Astrocyte (in vitro differentiated cells and primary cell): ENCODE results near the gene PSEN1. TPM values are rescaled to one million over a fixed set of nuclear protein-coding genes. Genes with fewer than 3 reads are reported as not detected.
A peak's percentile ranks its signal among the peaks of the same experiment; 100 is the strongest.

Experiments used
- DNase-seq: peaks from one replicate; pipeline ENCODE4 v3.0.0-alpha.2; 2010; ENCODE audit warnings: low read depth
- FAIRE-seq: peaks from 2 replicates; lab custom pipeline; 2011; peaks lifted over from hg19 to GRCh38; lab: Jason Lieb, UNC
- H2AFZ ChIP-seq: 2 replicates; pipeline ENCODE4 v1.6.0; 2012; ENCODE audit warnings: low read depth, low read length, inconsistent platforms
- H3K27ac ChIP-seq: 2 replicates; pipeline ENCODE4 v1.5.1; 2011; ENCODE audit warnings: low read depth, low read length, inconsistent platforms
- H3K27me3 ChIP-seq: 2 replicates; pipeline ENCODE4 v1.6.0; 2011; ENCODE audit warnings: low read length, inconsistent platforms; ENCODE audit not compliant: insufficient read depth
- H3K36me3 ChIP-seq: 2 replicates; pipeline ENCODE4 v1.5.1; 2011; ENCODE audit warnings: low read length, inconsistent platforms; ENCODE audit not compliant: insufficient read depth
- H3K4me1 ChIP-seq: 2 replicates; pipeline ENCODE4 v1.5.1; 2011; ENCODE audit warnings: low read length, inconsistent platforms; ENCODE audit not compliant: insufficient read depth
- H3K4me2 ChIP-seq: 2 replicates; pipeline ENCODE4 v1.6.0; 2012; ENCODE audit warnings: low read length, inconsistent platforms
- H3K4me3 ChIP-seq: 2 replicates; pipeline ENCODE4 v1.5.1; 2011; ENCODE audit warnings: low read depth, mild to moderate bottlenecking, low read length, inconsistent platforms; ENCODE audit not compliant: insufficient read depth
- H3K79me2 ChIP-seq: 2 replicates; pipeline ENCODE4 v1.6.0; 2012; ENCODE audit warnings: mild to moderate bottlenecking, low read length, inconsistent platforms; ENCODE audit not compliant: insufficient read depth
- H3K9ac ChIP-seq: 2 replicates; pipeline ENCODE4 v1.6.0; 2012; ENCODE audit warnings: mild to moderate bottlenecking, low read length, inconsistent platforms
- H3K9me3 ChIP-seq: 2 replicates; pipeline ENCODE4 v1.5.1; 2012; ENCODE audit warnings: low read depth, mild to moderate bottlenecking, low read length, inconsistent platforms; ENCODE audit not compliant: insufficient read depth
- H4K20me1 ChIP-seq: 2 replicates; pipeline ENCODE4 v1.6.0; 2012; ENCODE audit warnings: low read length, inconsistent platforms; ENCODE audit not compliant: insufficient read depth
- H3K27ac Mint-ChIP-seq: one replicate; pipeline ENCODE4 v1.8.0; 2021; ENCODE audit warnings: mild to moderate bottlenecking, mixed read lengths; ENCODE audit not compliant: unreplicated experiment
- H3K27me3 Mint-ChIP-seq: one replicate; pipeline ENCODE4 v1.8.0; 2021; ENCODE audit warnings: low read depth, mixed read lengths; ENCODE audit not compliant: unreplicated experiment
- H3K36me3 Mint-ChIP-seq: one replicate; pipeline ENCODE4 v1.8.0; 2021; ENCODE audit warnings: low read depth, mixed read lengths; ENCODE audit not compliant: unreplicated experiment
- H3K4me1 Mint-ChIP-seq: one replicate; pipeline ENCODE4 v1.8.0; 2021; ENCODE audit warnings: low read depth, mixed read lengths; ENCODE audit not compliant: unreplicated experiment
- H3K4me3 Mint-ChIP-seq: one replicate; pipeline ENCODE4 v1.8.0; 2021; ENCODE audit warnings: mild to moderate bottlenecking, moderate library complexity, mixed read lengths; ENCODE audit not compliant: unreplicated experiment
- H3K9me3 Mint-ChIP-seq: one replicate; pipeline ENCODE4 v1.8.0; 2021; ENCODE audit warnings: mild to moderate bottlenecking, mixed read lengths; ENCODE audit not compliant: unreplicated experiment
- EZH2 ChIP-seq: IDR thresholded peaks from 2 replicates; pipeline ENCODE4 v1.6.1; 2012; ENCODE audit warnings: mild to moderate bottlenecking, low read length, inconsistent platforms; ENCODE audit not compliant: insufficient read depth
- total RNA-seq: library from RNA; stranded (reverse); gene quantifications from 2 replicates; pipeline ENCODE4 v1.2.1, GENCODE V29; 2021
- TF ChIP-seq, protein P1 (sequence below): IDR thresholded peaks from 2 replicates; pipeline ENCODE4 v1.5.1; 2011; ENCODE audit warnings: low read depth, mild to moderate bottlenecking, inconsistent platforms, low read length, moderate library complexity; ENCODE audit not compliant: insufficient read depth

PSEN1 gene
- total RNA-seq, 1 donor from 2014 or later: 89.5 TPM

DNA sequence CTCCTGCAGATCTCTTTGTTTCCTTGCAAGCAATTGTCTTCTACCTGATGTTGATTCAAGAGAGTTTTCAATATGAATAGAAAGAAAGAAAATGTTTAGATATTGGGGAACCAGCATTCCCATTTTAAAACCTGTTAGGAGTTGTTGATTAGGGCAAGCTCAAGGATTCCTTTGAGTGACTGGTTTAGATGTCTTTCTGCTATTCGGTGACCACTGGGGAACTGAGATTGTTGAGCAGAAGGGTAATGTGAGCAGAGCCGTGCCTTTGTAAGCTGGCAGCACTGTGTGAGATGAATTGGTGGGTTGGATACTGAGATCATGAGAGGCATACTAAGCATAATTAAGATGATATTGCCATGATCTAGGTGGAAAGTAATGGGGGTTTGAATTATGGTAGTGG is 61.9 kb downstream of the PSEN1 start:
- no peak for TF ChIP-seq EZH2
- TF ChIP-seq, protein P1, sequence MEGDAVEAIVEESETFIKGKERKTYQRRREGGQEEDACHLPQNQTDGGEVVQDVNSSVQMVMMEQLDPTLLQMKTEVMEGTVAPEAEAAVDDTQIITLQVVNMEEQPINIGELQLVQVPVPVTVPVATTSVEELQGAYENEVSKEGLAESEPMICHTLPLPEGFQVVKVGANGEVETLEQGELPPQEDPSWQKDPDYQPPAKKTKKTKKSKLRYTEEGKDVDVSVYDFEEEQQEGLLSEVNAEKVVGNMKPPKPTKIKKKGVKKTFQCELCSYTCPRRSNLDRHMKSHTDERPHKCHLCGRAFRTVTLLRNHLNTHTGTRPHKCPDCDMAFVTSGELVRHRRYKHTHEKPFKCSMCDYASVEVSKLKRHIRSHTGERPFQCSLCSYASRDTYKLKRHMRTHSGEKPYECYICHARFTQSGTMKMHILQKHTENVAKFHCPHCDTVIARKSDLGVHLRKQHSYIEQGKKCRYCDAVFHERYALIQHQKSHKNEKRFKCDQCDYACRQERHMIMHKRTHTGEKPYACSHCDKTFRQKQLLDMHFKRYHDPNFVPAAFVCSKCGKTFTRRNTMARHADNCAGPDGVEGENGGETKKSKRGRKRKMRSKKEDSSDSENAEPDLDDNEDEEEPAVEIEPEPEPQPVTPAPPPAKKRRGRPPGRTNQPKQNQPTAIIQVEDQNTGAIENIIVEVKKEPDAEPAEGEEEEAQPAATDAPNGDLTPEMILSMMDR: no peak
- Histone ChIP-seq H3K27me3 (no peaks in the 10 kb centered on the region), H3K4me1 (no peaks in the 10 kb centered on the region), H3K4me2 (no peak overlapping the region), H3K27ac (no peak overlapping the region), H3K4me3 (no peak overlapping the region), H4K20me1 (no peaks in the 10 kb centered on the region), H3K79me2 (no peaks in the 10 kb centered on the region), H3K36me3 (peaks cover 10% of the 10 kb centered on the region), H2AFZ (no peak overlapping the region), H3K9ac (no peak overlapping the region), H3K9me3 (no peaks in the 10 kb centered on the region)
- no peaks in the 10 kb centered on the region for H3K27me3 Mint-ChIP-seq
- no peaks in the 10 kb centered on the region for H3K4me1 Mint-ChIP-seq
- H3K4me3 Mint-ChIP-seq: no peak overlapping the region
- DNase-seq: no peak
- FAIRE-seq: no peak
- H3K9me3 Mint-ChIP-seq: no peaks in the 10 kb centered on the region
- peaks cover 15% of the 10 kb centered on the region for H3K36me3 Mint-ChIP-seq
- peak overlapping the region; percentile 71 for H3K27ac Mint-ChIP-seq

DNA sequence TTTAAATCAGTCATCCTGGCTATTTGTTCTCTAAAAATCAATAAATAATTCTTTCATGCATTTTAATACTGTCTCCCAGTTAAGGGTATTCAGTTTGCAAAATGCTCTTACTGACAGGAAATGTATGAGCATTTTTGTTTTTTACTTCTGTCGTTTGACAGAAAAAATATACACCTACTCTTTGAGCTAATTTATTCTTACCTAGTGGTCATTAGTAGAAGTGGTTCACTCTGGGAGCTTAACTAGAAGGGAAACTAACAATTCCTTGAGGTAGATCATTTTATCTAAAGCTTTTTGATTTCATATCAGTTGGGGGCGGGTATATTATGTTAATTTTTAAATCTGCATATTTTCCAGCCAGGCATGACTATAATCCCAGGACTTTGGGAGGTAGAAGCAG is 67.2 kb downstream of the PSEN1 start:
- Histone ChIP-seq H3K4me3 (no peak overlapping the region), H3K27me3 (no peaks in the 10 kb centered on the region), H3K4me2 (no peak overlapping the region), H4K20me1 (no peaks in the 10 kb centered on the region), H3K4me1 (no peaks in the 10 kb centered on the region), H2AFZ (no peak overlapping the region), H3K9me3 (peaks cover 2% of the 10 kb centered on the region), H3K79me2 (no peaks in the 10 kb centered on the region), H3K27ac (no peak overlapping the region), H3K9ac (no peak overlapping the region), H3K36me3 (peaks cover 26% of the 10 kb centered on the region)
- Mint-ChIP-seq H3K4me1 (no peaks in the 10 kb centered on the region), H3K36me3 (peaks cover 22% of the 10 kb centered on the region), H3K27me3 (no peaks in the 10 kb centered on the region), H3K4me3 (no peak overlapping the region), H3K27ac (no peak overlapping the region), H3K9me3 (no peaks in the 10 kb centered on the region)
- FAIRE-seq: no peak
- DNase-seq: no peak
- TF ChIP-seq, protein P1: no peak
- no peak for TF ChIP-seq EZH2

DNA sequence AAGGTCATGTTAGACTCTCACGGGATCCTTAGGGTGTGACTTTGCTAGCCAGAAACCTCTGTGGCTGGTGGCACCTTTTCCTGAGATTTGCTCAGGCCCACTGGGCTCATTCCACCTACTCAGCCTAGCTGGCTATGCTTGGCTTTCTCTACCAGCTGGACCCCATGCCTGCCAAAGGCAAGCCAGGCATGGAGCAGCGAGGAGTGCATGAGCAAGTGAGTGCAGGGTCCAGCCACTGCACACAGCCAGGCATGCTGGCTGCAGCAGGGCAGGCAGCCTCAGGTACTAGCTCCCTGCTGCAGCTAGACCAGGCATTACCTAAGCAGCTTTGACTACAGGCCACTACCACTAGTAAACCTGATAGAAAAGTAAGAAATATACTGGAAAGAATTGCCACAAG is 71.3 kb downstream of the PSEN1 start:
- H3K4me2 ChIP-seq: no peak overlapping the region
- no peak overlapping the region for H3K4me3 ChIP-seq
- no peak overlapping the region for H2AFZ ChIP-seq
- no peaks in the 10 kb centered on the region for H3K9me3 Mint-ChIP-seq
- peaks cover 2% of the 10 kb centered on the region for H3K9me3 ChIP-seq
- FAIRE-seq: no peak
- no peak for TF ChIP-seq EZH2
- TF ChIP-seq, protein P1: no peak
- H3K4me1 Mint-ChIP-seq: no peaks in the 10 kb centered on the region
- H3K27me3 Mint-ChIP-seq: no peaks in the 10 kb centered on the region
- no peaks in the 10 kb centered on the region for H4K20me1 ChIP-seq
- peaks cover 34% of the 10 kb centered on the region for H3K36me3 ChIP-seq
- no peak for DNase-seq
- H3K4me3 Mint-ChIP-seq: no peak overlapping the region
- H3K79me2 ChIP-seq: no peaks in the 10 kb centered on the region
- peaks cover 12% of the 10 kb centered on the region for H3K36me3 Mint-ChIP-seq
- H3K27ac ChIP-seq: no peak overlapping the region
- H3K27me3 ChIP-seq: no peaks in the 10 kb centered on the region
- no peak overlapping the region for H3K27ac Mint-ChIP-seq
- no peak overlapping the region for H3K9ac ChIP-seq
- peaks cover 16% of the 10 kb centered on the region for H3K4me1 ChIP-seq
